LNCAP (cell line): ENCODE data around the gene ITPK1.

Experiments
- TF ChIP-seq, protein P1 (sequence below): fragments of 450-650 bp; IDR thresholded peaks from 2 replicates; pipeline ENCODE4 v1.5.1; 2017; ENCODE audit warnings: mild to moderate bottlenecking

Gene ITPK1

DNA sequence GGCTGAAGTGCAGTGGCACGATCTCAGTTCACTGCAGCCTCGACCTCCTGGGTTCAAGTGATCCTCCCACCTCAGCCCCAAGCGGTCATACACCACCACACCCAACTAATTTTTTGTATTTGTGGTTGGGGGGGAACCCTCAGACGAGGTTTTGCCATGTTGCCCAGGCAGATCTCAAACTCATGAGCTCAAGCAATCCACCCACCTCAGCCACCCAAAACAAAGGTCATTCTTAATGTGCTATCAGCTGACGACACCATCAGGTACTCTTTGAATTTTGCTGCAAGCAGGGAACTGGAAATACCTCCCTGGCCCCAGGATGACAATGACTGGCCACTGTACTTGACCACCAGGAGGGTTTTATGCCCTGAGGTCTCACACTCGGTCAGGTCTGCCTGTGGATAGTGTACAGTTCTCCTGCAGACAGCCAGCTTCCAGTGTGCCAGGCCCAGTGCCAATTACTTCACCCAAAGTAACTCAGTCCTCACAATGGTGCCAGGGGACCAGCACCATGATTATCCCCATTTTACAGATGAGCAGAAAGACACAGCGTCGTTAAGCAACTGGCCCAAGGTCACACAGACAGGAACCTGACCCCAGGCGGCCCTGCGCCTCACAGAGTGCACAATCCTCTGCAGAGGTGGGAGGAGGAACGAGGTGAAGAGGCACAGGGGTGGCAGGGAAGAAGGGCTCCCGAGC is 42.9 kb downstream of the ITPK1 start:
- TF ChIP-seq, protein P1, sequence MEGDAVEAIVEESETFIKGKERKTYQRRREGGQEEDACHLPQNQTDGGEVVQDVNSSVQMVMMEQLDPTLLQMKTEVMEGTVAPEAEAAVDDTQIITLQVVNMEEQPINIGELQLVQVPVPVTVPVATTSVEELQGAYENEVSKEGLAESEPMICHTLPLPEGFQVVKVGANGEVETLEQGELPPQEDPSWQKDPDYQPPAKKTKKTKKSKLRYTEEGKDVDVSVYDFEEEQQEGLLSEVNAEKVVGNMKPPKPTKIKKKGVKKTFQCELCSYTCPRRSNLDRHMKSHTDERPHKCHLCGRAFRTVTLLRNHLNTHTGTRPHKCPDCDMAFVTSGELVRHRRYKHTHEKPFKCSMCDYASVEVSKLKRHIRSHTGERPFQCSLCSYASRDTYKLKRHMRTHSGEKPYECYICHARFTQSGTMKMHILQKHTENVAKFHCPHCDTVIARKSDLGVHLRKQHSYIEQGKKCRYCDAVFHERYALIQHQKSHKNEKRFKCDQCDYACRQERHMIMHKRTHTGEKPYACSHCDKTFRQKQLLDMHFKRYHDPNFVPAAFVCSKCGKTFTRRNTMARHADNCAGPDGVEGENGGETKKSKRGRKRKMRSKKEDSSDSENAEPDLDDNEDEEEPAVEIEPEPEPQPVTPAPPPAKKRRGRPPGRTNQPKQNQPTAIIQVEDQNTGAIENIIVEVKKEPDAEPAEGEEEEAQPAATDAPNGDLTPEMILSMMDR: no peak

DNA sequence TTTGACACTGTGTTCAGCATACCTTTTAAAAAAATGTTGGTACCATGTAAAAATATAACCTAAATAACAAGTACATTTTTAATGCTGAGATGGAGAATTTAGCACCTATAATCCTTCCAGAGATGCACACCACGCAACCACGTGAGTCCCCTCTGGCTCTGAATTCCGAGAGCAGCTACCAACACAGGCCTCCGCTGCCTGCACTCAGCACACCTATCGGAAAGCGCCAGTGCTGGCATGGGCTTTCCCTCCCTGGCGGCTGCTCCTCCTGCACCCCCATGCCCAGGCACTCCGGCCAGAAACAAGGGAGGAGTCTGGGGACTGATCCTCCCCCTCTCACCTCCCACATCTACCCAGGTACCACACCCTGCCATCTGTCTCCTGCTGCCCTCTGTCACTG is 47.0 kb downstream of the ITPK1 start:
- TF ChIP-seq, protein P1: no peak

DNA sequence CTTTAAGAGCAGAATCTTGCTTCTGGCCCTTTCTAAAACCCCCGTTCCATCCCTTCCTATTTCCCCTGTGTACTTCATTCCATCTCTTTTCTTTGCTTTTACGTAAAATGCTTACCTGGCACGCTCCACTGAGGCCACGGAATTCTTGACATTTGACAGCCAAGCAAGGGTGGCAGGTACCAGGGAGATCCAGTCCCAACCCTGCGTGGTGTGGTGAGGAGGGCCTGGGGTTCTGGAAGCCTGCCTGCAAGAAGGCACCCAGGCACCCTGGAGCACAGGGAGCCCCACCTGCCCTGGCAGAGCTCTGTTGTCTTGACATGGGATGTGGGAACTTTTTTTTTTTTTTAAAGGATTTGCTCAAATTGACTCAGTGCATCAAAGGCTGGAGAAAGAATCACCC is 48.6 kb downstream of the ITPK1 start:
- TF ChIP-seq, protein P1: no peak

DNA sequence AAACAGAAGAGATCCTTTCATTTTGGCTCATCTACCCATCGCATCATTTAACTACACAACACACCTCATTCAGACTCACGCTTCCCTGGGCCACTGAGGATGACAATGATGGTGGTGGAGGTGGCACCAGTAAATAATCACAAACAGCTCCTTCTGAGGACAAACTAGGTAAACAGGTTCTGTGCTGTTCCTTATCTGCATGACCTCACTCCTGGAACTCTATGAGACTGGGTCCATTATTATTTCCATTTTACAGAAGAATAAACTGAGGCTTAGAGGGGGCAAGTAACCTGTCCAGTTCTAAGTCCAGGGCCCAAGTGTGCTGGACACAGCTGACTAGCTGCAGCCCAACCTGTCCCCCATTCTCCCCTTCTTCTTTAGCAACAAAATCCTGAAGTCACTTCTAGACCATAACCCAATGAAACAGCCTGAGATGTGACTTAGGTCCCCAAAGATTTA is 50.4 kb downstream of the ITPK1 start:
- TF ChIP-seq, protein P1: no peak

DNA sequence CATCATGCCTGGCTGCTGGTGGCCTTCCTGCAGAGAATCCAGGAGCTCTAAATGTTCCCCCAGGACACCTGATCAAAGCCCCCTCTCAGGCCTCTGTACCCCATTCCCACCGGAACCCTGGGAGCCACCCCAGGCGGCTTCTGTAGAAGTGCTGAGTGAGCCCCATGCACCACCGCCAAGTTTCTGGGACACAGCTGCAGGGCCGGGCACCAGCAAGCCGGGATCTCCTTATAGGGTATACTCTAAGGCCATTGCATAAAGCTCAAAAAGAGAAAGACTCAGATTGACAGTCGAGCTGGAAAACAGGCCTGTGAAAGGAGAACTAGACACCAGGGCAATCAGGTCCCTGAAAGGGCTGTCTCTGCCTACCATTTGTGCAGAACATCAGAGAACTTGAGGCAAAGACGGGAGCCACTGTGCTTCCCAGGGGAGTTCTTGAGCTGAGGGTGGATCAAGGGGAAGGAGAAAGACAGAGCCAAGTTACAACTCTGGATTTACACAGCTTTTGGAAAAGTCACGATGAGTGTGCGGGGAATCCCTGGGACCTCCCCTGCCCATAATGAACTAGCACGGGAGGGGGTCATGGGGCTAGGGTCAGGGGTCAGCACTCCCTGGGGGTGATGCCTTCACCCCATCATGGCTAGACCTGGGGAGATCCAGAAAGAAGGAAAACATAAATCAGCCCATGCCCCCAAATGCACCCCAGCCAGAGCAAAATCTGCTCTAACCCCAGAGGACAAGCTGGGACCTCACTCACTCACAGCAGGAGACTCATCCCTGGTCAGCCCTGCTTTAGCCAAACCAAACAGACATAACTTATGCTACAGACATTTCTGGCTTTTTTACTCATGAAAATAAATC is 51.1 kb downstream of the ITPK1 start:
- TF ChIP-seq, protein P1: no peak

DNA sequence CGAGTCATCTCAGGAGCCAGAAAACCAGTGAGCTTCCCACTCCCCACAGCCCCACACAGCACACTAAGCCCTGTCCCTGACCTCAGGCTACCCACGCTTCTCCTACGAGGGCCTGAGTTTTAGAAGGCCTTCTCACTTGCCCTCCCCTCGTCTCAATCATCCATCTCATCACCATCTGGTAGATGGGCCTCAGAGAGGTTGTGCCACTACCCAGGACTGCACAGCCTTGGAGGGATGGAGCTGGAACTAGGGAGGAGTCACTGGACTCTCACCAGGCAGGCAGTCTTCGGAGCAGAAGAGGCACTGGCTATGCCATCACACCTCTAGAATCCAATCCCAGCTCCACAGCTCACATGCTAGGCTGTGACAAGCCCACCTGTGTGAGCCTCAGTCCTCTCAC is 52.3 kb downstream of the ITPK1 start:
- TF ChIP-seq, protein P1: no peak

DNA sequence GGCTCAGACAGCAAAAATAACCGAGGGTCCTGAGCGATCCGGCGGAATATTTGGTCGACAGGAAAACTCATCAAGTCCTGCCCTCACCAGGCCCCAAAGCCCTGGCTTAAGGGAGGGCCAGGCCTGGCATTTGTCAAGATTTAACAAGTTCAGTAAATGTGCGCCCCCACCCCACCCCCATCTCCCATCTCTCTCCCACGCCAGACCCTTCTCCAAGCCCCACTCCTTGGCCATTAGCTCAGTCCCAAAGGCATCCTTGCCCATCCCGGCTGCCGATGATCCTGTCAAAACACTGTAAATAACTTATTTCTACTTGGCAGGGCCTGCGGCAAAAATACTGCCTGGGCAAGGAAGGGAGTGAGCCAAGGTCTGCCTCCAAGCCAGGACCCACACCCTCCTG is 52.8 kb downstream of the ITPK1 start:
- TF ChIP-seq, protein P1: no peak
